ENCODE measurements around the gene ADAMTS9.

GRCh38 chr3:64694114-64694513 lies 6.3 kb upstream of the ADAMTS9 start:
- TF ChIP-seq POLR2AphosphoS5 (IDR thresholded peaks at IDR 0.05) (no peak), POLR2A (IDR thresholded peaks at IDR 0.05) (no peak), CTCF (IDR thresholded peaks at IDR 0.05) (no peak)

Data from prostate gland (tissue), 2 donors.